Activated T-cell treated with anti-CD3 and anti-CD28 coated beads, Interleukin-2, amount 50 U/mL, for 1 hour (primary cell): ENCODE results near the gene DTYMK.

Experiments
- DNase-seq: peaks from one replicate; pipeline ENCODE4 v3.0.0-alpha.2; 2020

DTYMK gene

GRCh38 chr2:241686650-241687425 lies at the start of gene DTYMK:
Gene DTYMK (minus strand): TSS chr2:241686815. CDS start chr2:241686783, 32 bp downstream.
- DNase-seq: peak; percentile 94

DNA sequence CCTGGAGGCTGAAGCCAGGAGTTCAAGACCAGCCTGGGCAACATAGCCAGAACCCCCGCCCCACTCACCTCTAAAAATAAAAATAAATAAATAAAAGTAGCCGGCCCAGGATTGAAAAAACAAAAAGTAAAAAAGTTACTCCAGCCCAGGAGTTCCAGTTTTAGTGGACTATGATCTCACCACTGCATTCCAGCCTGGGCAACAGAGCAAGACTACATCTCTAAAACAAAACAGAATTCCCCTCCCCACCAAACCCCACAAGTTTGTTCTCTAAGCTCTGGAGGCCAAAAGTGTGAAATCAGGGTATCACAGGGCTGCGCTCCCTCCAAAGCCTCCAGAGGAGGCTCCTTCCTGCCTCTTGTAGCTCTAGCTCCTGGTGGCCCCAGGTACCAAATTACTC lies 49.5 kb upstream of the DTYMK start:
- DNase-seq: no peak

DNA sequence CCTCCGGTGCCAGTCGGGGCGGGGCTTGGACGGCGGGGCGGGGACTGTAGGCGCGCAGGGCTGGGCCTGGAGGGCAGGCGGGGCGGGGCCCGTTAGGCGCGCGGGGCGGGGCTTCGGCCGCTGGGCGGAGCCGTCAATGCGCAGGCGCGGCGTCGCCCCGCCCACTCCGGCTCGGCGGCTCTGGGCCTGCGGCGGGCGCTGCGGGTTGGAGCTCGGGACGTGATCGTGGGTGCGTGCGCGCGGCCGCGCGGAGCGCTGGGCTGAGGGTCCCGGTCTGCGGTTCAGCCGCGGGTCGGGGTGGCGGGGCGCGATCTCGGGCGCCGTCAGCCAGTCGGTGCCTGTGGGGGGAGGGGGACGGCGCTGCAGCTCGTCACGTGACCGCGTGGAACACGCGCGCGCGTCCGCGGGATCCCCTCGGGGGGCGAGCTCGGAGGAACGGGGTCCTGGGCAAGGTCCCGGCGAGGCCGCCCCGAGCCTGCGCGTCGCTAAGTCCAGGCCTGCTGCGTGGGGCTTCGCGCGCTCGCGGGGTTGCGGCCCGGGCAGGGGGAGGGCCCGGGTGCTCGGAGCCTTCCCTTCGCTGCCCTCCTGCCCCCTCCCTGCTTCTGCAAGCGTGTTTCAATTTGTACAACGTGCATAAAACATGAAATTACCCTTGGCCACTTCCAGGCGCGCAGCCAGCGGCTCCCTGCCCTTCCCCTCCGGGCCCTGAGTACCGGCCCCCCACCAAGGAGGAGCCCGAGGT lies 48.0 kb upstream of the DTYMK start, which contains the start of gene D2HGDH:
TSS of gene D2HGDH (plus strand) at position 164 of the 742 bp plus-strand sequence. CDS start 595 bp downstream, outside the sequence.
- peak; percentile 95 for DNase-seq

DNA sequence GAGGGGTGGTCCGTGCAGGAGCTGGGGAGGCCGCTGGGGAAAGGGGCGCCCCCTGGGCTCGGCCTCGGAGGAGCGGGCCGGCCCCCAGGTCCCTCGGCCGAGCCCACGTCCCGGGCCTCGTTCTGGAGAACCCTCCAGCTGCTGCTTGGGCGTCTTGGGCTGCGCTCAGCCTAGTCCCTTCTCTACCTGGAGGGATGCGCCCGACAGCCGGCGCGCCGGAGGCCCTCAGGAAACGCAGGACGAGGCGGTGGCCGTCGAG lies 47.5 kb upstream of the DTYMK start:
- no peak for DNase-seq

DNA sequence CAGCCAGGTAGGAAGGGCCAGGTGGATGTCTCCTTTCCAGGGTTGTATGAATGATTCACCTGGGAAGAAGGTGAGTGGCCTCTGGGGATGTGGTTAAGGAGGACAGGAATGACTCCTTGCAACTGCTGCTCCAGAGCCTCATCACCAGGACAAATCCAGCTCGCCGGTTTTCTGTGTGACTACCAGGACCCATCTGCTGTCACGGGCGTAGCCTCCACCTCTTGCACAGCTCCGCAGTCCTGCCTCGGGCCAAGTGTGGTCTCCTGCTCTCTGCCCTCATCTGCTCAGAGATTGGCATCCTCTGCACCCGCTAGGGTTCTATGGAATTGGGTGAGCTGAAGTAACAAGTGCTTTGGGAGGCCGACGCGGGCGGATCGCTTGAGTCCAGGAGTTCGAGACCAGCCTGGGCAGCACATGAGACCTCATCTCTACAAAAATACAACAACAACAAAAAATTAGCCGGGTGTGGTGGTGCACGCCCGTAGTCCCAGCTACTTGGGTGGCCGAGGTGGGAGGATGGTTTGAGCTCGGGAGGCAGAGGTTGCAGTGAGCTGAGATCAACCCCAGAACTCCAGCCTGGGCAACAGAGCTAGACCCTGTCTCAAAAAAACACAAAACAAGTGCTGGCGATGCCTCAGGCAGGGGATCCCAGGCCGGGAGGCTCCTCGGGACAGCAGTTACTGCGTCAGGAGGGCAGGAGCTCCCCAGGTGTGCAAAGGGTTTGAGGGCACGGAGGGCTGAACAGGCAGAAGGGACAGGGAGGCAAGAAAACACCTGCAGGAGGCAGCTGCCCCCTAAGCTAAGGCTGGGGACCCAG lies 47.0 kb upstream of the DTYMK start:
- DNase-seq: no peak

- peak; percentile 71 for DNase-seq
Observed at GRCh38 chr2:241732513-241733186, 46.0 kb upstream of the DTYMK start.

DNA sequence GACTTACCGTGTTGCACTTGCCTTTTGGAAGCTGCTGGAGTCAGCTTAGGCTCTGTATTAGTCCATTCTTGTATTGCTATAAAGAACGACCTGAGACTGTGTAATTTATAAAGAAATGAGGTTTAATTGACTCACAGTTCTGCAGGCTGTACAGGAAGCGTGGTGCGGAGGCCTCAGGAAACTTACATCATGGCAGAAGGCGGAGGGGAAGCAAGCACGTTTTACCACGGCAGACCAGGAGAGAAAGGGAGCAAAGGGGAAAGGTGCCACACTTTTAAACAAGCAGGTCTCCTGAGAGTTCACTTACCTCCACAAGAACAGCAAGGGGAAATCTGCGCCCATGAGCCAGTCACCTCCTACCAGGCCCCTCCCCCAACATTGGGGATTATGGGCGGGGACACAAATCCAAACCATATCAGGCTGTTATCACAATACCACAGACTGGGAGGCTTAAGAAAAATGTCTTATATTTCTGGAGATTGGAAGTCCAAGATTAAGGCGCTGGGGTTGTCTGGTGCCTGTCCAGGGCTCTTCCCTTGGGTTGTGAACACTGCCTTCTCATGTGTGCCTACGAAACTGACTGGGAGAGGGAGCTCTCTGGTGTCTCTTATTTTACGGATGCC lies 44.2 kb upstream of the DTYMK start:
- DNase-seq: no peak

DNA sequence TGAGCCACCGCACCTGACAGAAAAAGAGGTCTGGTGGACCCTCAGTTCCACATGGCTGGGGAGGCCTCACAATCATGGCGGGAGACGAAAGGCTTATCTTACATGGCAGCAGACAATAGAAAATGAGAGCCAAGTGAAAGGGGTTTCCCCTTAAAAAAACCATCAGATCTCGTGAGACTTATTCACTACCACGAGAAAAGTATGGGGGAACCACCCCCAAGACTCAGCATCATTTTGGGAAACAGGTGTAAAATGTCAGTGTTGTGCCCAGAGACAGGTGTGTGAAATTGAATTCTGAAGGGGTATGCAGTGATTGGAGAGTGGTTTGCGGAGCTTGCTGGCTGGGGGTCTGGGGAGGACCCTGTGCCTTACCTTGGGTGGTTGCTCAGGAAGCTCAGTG lies 43.3 kb upstream of the DTYMK start:
- DNase-seq: no peak

DNA sequence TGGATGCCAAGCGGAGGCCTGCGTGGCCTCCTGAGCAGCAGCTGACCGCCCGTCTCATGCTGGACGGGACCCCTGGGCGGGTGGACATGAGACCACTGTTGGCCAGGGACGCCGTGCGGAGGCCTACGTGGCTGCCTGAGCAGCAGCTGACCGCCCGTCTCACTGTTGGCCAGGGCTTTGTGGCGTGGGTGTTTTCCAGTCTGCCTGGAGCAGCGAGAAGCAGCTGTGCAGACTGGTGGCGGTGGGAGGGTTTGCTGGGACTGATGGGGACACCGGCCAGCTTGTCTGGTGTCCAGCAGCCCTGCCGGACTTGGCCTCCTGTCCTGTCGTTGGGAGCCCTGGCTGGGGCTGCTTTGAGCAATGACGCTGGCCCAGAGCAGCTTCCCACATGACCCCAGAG lies 42.0 kb upstream of the DTYMK start:
- no peak for DNase-seq

DNA sequence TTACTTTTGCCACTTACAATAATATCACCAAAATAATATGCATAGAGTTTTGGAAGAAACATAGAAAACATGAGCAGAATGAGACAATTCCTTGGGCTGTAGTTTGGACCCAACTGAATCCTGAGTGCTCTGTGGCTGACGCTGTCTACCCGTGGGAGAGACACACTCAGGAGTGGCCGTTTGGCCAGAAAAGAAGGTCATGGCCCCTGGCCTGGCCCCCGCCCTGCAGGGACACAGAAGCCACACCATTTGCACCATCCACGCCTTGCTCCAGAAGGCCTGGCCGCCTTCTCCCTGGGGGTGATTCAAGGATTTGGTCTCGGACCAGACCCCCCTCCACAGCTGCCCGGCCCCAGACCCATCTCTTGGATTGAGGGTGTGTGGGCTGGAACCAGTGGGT lies 41.4 kb upstream of the DTYMK start:
- no peak for DNase-seq

DNA sequence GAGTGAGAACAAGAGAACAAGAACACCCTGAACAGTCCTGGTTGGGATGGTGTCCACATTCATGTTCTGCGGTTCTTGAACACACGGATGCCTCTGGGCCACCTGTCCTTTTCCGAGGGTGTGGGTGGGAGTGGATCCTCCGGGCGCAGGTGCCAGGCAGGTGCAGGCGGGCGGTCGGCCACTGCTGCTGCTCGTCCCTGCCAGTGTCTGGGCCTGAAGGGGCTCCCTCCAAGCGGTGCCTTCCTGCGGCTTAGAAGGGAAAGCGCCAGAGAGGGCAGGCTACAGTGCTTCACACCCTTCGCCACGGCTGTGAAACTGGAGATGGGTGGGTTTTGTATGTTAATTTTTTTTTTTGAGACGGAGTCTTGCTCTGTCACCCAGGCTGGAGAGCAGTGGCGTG lies 39.8 kb upstream of the DTYMK start:
- no peak for DNase-seq

DNA sequence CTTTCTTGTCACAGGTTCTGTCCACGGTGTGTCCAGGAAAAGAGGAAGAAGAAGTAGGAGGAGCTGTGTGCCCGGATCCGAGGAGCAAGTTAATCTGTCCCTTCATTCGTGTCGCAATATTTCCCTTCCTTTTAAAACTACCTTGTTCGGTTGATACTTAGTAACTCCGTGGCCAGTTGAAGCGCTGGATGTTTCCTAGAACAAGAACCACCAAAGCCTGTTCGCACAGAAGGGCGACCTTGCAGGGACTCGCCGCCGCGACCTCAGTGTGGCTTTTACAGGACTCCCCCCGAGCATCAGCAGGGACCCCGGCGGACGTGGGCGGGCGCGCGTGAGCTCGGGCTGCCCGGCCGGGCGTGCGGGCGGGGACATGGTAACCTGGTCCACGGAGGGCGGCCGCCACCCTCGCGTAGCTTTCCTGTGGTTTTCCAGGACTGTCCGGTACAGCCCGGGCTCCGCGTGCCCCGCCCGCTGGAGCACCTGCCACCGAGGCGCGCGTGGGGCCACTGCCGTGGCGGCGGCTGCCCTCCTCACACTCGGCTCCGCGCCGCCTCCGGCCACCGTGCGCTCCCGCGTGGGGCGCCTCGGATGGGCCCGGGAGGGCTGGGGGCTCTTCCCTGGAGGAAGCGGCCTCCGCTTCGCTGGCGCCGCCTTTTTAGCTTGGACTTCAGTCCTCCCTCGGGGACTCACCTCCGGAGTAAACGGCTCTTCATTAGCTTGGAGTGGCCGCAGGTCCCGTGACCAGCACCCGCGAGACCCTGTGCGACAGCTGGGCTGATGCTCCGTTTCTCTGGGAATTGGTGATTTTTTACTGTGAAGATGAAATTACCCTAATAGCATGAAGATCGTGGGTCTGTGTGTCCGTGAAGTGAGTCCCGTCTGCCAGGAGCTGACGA lies 38.6 kb upstream of the DTYMK start:
- DNase-seq: no peak

DNA sequence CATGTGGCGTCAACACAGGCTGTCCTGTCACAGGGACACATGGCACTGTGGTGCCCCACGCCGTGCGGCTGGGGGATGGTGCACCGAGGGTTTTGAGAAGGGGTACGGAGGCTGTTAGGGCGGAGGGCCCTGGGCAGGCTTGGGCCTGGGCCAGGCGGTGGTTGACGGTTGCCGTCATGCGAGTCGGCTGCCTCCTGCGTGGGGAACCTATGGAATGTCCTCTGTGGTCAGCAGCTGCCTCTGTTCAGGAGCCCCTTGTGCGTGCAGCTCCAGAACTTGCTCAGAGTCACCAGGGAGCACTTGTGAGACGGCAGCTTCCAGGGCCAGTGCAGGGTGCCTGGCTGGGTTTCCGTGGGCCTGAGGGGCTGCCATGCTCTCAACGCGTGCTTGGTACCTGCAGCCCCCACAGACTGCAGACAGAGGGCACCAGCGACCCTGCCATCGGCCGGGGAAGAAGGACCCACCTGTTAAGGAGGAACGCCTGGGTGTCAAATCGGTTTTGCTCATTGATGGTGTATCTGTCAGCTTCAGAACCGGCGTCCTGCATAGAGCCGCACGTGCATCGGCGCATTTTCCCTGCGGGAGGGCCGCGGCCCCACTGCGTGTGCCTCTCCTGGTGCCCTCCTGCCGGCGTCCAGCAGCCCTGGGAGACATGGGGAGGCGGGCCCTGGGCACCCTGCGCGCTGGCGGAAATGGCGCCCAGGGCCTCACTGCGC lies 37.8 kb upstream of the DTYMK start:
- DNase-seq: peak; percentile 46

DNA sequence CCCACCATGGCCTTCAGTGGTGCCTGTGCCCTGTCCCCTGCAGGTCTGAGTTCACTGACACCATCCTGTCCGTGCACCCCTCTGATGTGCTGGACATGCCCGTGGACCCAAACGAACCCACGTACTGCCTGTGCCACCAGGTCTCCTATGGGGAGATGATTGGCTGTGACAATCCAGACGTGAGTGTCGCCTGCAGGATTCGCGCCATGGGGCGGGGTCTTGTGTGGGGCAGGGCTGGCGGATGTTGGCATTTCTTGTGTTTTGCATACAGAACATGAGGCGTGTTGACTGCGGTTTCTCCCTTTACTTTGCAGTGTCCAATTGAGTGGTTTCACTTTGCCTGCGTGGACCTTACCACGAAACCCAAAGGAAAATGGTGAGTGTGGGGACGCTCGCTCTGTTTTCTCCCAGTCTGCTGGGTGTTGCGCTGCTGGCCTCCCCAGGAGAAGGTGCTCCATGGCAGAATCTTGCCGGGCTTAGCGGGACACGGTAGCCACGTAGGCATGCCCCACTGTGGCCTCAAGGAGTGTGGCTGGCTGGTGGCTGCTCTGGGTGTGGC lies 36.4 kb upstream of the DTYMK start:
- DNase-seq: no peak

DNA sequence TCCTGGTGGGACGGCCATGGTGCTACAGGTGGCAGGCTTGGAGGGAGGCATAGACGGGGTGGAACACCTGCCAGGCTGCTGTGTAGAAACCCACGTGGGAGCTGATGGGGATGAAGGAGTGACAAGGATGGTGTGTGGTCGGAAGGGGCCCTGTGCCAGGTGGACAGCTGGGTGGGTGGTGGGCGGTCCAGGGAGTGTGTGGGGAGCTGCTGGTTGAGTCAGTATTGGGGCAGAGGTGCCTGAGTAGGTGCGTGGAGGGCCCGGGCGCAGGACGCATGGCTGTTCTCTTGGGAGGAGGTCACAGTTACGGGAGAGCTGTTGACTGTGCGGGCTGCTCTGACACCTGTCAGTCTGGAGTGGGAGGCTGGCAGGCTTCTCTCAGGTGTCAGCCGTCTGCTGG lies 35.2 kb upstream of the DTYMK start:
- DNase-seq: no peak

DNA sequence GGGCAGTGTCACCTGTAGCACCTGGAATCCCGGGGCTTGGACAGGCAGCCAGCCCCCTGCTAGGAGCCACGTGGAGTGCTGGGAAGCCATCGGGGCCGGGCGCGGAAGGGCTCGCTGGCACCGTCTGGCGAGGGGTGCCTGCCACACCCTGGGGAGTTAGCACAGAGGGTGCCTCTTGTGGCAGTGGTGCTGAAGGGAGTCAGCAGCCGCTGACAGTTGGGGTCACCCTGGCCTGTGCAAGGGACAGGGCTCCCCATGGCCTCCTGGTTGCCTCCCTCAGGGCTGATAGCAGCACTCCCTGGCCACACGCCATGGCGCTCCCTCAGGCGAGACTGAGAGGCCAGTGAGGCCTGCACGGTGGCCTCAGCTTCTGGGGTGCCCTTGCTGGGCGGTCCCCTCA lies 33.9 kb upstream of the DTYMK start:
- no peak for DNase-seq

DNA sequence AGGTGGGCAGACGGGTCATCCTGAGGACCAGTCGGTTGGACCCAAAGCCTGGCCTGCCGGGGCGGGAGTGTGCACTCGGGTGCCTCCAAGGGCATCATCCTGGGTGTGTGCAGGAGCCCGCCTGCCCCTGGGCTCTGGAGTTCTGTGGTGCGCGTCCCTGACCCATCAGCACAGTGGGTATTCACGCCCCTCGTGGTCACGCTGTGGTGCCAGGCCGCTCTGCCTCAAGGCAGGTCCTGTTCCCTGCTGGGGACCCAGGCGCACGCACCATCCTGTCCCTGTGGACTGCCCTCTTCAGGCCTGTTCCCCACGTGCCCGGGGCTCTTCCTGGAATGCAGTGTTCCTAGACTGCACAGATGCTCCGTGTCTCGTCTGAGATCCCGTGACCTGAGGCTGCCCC lies 33.5 kb upstream of the DTYMK start:
- DNase-seq: no peak

- DNase-seq: no peak
Observed at GRCh38 chr2:241719093-241719492, 32.5 kb upstream of the DTYMK start.

DNA sequence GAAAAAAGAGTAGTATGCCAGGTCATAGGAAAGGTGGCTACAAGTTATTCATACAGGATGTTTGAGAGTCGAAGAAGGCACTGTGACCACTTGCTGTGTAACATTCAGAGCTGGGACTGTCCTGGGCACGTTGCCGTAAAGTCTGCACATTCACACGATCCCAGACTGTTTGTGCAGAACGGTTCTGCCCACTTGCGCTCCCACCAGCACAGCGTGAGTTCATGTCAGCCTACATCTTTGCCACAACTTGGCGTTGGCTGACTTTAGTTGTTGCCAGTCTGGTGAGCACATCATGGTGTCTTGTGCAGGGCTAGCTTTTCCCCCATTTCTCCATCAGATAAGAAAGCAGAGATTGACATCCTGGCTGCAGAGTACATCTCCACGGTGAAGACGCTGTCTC lies 22.3 kb upstream of the DTYMK start:
- no peak for DNase-seq

GRCh38 chr2:241706537-241706936 lies 19.9 kb upstream of the DTYMK start:
- DNase-seq: no peak
